ENCODE data around the gene CPB1.

Gene CPB1

DNA sequence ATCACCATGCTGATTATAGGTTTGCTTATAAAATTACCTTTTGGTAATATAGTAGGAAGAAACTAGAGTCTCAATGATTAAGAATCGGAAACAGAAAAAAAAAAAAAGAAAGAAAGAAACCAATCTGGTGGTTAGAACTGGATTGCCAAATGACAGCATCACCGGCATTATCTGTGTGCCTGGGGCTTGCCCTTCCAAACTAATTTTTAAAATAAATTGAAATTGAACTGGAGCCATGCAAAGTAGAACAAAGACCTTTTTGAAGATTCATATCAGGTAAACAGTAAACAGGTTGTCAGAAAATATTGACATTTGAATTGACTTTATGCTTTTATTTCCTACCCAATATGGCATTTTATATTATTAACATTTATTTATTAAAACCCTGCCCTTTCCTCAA, 11.2 kb upstream of the CPB1 start:
- TF ChIP-seq, protein P1, sequence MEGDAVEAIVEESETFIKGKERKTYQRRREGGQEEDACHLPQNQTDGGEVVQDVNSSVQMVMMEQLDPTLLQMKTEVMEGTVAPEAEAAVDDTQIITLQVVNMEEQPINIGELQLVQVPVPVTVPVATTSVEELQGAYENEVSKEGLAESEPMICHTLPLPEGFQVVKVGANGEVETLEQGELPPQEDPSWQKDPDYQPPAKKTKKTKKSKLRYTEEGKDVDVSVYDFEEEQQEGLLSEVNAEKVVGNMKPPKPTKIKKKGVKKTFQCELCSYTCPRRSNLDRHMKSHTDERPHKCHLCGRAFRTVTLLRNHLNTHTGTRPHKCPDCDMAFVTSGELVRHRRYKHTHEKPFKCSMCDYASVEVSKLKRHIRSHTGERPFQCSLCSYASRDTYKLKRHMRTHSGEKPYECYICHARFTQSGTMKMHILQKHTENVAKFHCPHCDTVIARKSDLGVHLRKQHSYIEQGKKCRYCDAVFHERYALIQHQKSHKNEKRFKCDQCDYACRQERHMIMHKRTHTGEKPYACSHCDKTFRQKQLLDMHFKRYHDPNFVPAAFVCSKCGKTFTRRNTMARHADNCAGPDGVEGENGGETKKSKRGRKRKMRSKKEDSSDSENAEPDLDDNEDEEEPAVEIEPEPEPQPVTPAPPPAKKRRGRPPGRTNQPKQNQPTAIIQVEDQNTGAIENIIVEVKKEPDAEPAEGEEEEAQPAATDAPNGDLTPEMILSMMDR (IDR thresholded peaks at IDR 0.05; ENCODE audit: extremely low read depth, missing control alignments): no peak
- no peak for DNase-seq (ENCODE audit: low spot score)

DNA sequence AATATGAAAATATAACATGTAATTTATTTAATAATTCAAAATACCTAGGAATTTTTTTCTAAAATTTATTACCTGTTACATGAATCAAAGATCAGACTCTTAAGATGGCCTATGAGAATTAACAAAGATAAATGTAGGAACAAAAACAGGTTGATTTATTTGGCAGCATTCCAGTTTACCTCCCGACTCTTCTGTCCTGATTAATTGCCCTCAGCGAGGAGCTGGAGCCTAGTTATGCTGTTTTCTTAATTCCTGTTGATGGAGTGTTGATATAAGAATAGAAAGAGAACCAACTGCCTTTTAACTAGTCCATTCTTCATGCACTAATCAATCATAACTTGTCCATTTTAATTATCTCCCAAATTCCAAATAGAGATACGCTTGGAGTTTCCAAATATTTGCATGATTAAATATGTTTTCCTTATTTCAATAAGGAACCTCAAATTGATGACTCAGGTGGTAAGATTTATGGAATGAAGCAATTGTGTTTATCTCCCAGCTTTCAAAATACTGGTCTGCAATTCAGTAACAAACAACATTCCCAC, 10.6 kb upstream of the CPB1 start:
- TF ChIP-seq, protein P1 (IDR thresholded peaks at IDR 0.05; ENCODE audit: extremely low read depth, missing control alignments): no peak
- DNase-seq (ENCODE audit: low spot score): no peak

DNA sequence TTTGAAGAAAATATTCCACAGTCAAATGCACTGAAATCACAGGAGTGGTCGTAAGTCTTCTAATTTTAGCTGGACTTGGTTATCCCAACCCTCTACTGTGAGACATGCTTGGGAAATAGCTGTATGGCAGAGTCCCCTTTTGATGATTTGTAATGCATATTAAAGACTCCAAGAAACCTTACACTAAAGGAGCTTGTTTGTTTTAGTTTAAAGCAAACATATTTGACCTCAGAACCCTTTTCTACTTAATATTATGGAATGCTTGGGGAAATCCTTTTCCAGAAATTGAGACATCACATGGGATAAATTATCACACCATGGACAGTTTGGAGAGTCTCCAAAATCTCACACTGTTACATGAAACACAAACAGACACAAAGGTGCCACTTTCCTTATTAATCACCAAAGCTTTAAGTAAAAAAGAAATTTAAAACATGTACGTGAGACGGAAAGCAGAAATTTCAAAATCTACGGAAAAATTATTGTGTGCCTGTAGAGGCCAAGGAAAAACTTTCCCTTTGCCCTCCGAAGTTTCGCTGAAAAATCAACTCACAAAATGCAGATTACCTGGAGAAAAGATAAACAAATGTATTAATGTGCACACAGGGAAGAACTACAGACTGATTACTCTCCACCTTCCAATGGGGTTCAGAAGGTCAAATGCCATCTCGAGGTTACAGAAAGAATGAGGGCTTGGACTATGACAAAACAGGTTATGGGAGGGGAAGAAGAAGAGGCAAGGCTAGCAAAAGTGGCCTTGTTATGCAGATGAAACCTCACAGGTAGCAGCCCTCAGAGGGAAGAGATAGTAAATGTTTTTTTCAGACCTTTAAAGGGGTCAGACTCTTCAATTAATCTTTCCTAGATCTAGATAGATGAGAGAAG, 7.0 kb upstream of the CPB1 start:
- TF ChIP-seq, protein P1 (IDR thresholded peaks at IDR 0.05; ENCODE audit: extremely low read depth, missing control alignments): no peak
- no peak for DNase-seq (ENCODE audit: low spot score)

DNA sequence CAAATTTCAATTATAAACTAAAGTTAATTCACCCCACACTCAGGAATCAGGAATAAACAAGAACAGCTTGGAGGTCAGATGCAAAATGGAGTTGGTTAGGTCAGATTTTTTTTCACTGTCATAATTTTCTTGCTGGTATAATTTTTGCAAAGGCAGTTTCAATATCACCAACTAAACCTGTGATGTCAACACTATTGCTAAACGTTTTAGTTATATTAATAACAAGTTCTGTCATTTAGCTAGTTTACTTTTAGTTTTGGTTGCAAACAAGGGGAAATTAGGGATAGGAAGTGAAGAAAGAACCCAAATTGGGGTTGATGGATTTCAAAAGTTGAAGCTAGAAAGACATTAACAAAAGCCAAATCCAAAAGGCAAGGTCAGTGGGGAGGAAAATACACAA, 4.6 kb upstream of the CPB1 start:
- DNase-seq (ENCODE audit: low spot score): no peak
- TF ChIP-seq, protein P1 (IDR thresholded peaks at IDR 0.05; ENCODE audit: extremely low read depth, missing control alignments): no peak

DNA sequence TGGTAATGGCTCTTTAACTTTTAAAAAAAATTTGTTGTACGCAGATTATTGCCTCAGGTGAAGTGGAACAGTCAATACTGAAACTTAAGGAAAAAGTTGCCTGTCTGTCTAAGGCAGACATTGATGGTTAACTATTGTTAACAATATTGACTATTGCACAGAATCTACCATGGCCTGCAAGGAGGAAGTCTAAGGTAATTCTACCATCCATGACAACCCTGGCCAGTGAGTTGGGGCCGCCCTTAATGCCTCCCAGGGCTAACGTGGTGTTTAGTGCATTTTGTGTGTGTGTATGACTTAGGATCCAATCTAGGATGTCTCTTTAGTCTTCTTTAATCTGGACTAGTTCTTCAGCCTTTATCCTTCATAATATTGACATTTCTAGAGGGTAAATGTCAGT, 2.1 kb upstream of the CPB1 start:
- TF ChIP-seq, protein P1 (IDR thresholded peaks at IDR 0.05; ENCODE audit: extremely low read depth, missing control alignments): no peak
- DNase-seq (ENCODE audit: low spot score): no peak

DNA sequence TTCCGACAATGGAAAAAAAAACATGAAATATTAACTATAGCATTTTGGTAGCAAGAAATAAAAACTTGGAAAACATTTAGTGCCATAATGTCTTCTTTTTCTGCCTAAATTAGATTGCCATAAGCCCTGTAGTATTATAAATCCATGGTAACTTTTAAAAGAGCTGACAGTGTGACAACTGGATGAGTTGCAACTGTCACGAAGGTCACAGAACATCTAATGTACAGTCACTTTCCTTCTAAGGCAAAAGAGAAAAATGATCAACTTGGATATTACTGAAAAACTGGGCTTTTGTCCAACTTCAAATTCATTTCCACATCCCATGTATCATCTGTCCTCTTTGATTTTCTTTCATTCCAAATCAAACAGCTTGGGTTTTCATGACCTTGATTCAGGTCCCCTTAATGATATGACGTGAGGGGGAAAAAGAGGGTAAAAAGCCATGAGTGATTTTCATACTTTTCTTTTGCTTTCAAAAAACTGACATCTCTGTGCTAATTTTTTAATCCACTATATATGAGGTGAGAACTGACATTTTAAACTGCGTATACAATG, 602 bp downstream of the CPB1 start:
- TF ChIP-seq, protein P1 (IDR thresholded peaks at IDR 0.05; ENCODE audit: extremely low read depth, missing control alignments): no peak

DNA sequence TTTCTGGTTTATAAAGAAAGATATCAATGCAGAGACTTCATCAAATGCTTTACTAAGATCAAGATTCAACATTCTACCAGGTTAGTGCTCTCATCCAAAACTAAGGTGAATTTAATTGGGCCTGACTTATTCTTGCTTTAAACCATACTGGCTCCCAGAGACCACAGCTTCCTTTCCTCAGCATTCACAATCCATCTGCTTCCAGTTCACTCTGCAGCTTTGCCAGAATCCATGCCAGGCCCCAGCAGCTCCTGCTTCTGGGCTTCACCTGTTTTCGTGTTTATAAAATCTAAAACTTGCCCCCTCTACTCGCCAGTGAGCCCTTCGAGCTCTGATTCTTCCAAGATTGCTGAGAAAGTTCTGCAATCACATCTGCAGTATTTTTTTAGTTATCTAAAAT, 2.3 kb downstream of the CPB1 start:
- DNase-seq (ENCODE audit: low spot score): no peak
- TF ChIP-seq, protein P1 (IDR thresholded peaks at IDR 0.05; ENCODE audit: extremely low read depth, missing control alignments): no peak

More for the DNA sequence above, 602 bp downstream of the CPB1 start:
- DNase-seq (ENCODE audit: low spot score): no peak
